Measurements from ENCODE around the gene CTXND1.

DNA sequence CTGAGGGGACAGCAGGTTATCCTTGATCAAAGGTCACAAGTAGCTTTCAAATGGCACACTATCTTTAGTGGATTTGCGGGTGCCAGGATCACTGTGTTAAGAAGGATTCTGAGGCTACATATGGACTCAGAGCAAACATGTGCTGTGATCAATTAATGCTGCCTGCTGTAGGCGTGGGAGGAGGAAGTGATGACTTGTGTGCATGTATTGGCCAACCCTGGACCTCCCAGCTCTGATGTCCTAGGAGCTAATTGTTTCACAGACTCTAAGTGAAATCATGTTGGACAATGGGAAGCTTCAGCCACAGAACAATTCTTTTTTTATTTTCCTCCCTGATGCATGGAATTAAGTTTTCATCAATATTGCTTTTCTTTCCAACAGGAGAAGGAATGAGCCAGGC, 74.9 kb downstream of the CTXND1 start:
- no peak for TF ChIP-seq POLR2A (IDR thresholded peaks at IDR 0.05)
- TF ChIP-seq, protein P1, sequence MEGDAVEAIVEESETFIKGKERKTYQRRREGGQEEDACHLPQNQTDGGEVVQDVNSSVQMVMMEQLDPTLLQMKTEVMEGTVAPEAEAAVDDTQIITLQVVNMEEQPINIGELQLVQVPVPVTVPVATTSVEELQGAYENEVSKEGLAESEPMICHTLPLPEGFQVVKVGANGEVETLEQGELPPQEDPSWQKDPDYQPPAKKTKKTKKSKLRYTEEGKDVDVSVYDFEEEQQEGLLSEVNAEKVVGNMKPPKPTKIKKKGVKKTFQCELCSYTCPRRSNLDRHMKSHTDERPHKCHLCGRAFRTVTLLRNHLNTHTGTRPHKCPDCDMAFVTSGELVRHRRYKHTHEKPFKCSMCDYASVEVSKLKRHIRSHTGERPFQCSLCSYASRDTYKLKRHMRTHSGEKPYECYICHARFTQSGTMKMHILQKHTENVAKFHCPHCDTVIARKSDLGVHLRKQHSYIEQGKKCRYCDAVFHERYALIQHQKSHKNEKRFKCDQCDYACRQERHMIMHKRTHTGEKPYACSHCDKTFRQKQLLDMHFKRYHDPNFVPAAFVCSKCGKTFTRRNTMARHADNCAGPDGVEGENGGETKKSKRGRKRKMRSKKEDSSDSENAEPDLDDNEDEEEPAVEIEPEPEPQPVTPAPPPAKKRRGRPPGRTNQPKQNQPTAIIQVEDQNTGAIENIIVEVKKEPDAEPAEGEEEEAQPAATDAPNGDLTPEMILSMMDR (IDR thresholded peaks at IDR 0.05) = no peak

Data from right lobe of liver (tissue), 4 donors.